IPS DF 6.9 (cell line): Measurements from ENCODE around the gene ERC2.

Experiments used
- DNase-seq: peaks from one replicate; pipeline ENCODE4 v3.0.0-alpha.2; 2013; ENCODE audit warnings: low read depth, low spot score
- H3K27ac ChIP-seq: one replicate; pipeline ENCODE4 v1.5.1; 2013; ENCODE audit warnings: low read length, control low read depth
- H3K27me3 ChIP-seq: 2 replicates; pipeline ENCODE4 v1.6.1; 2013; ENCODE audit warnings: mild to moderate bottlenecking, low read length; ENCODE audit not compliant: control insufficient read depth, insufficient read depth
- H3K36me3 ChIP-seq: 2 replicates; pipeline ENCODE4 v1.6.1; 2013; ENCODE audit warnings: low read length; ENCODE audit not compliant: control insufficient read depth, insufficient read depth
- H3K4me1 ChIP-seq: 2 replicates; pipeline ENCODE4 v1.6.1; 2013; ENCODE audit warnings: low read length; ENCODE audit not compliant: control insufficient read depth, insufficient read depth
- H3K4me3 ChIP-seq: 2 replicates; pipeline ENCODE4 v1.5.1; 2013; ENCODE audit warnings: mild to moderate bottlenecking, low read length
- H3K9me3 ChIP-seq: 2 replicates; pipeline ENCODE4 v1.6.1; 2013; ENCODE audit warnings: low read length, inconsistent platforms; ENCODE audit not compliant: control insufficient read depth, insufficient read depth

The ERC2 gene

GRCh38 chr3:55459838-55460237 is 1008.4 kb downstream of the ERC2 start:
- no peaks in the 10 kb centered on the region for H3K27me3 ChIP-seq
- no peak overlapping the region for H3K27ac ChIP-seq
- no peak overlapping the region for H3K4me3 ChIP-seq
- DNase-seq = no peak
- H3K36me3 ChIP-seq = no peaks in the 10 kb centered on the region
- H3K4me1 ChIP-seq = no peaks in the 10 kb centered on the region
- no peaks in the 10 kb centered on the region for H3K9me3 ChIP-seq
